ENCODE measurements around the gene PFDN6.

- TF ChIP-seq AGO1 (IDR thresholded peaks at IDR 0.05; ENCODE audit: low read depth, low read length, poor library complexity, severe bottlenecking) (no peak), YY1 (IDR thresholded peaks at IDR 0.05; ENCODE audit: insufficient read depth, insufficient replicate concordance, low read depth, low read length) (no peak), E2F5 (CRISPR knock-in tag; conservative IDR thresholded peaks at IDR 0.05) (no peak), NFIB (CRISPR knock-in tag; IDR thresholded peaks at IDR 0.05; ENCODE audit: borderline replicate concordance) (no peak), CTCF (CRISPR knock-in tag; IDR thresholded peaks at IDR 0.05) (no peak)
Observed at GRCh38 chr6:33301877-33302276, 12.5 kb downstream of the PFDN6 start.
